DND-41 (cell line): ENCODE data around the gene COG6.

Experiments
- CTCF ChIP-seq: IDR thresholded peaks from 2 replicates; pipeline ENCODE4 v1.5.1; 2012; ENCODE audit warnings: borderline replicate concordance, low read length, moderate library complexity, mild to moderate bottlenecking; ENCODE audit not compliant: poor library complexity, severe bottlenecking; ENCODE audit errors: extremely low read depth
- EZH2 ChIP-seq: IDR thresholded peaks from 3 replicates; pipeline ENCODE4 v1.6.1; 2012; ENCODE audit warnings: borderline replicate concordance, low read depth, mild to moderate bottlenecking, moderate library complexity, low read length, inconsistent platforms; ENCODE audit not compliant: severe bottlenecking

DNA sequence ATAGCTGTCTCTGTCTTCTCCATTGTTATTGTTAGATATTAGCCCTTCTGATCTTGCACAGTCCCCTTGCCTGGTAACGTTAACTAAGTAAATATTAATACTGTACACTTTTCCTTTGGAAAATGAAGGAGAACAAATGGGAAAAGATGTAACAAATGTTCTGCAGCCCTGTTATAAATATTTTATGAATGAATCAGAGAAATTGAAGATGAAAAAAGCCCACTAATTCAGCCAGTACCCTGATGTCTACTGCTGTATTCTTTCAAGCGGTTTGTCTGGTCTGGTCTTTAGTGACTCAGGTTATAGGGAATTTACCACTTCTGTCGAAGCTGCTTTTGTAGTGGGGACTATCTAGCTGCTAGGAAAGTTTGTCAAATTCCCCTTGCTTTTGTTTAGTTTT lies 121.0 kb downstream of the COG6 start:
- TF ChIP-seq CTCF, result no peak
- no peak for TF ChIP-seq EZH2
